ENCODE results near the gene KNCN.

Gene KNCN

GRCh38 chr1:46532498-46533178, 18.8 kb downstream of the KNCN start:
- TF ChIP-seq CTCF (IDR thresholded peaks at IDR 0.05; ENCODE audit: control insufficient read depth, insufficient read depth, low read depth, low read length, missing control alignments) = peak; percentile 75
- DNase-seq (ENCODE audit: low read depth) = no peak
- H3K4me3 ChIP-seq (ENCODE audit: control insufficient read depth, low read depth, low read length) = no peak overlapping the region; the same call in 1 of the 2 replicates

GRCh38 chr1:46532095-46532494, 19.4 kb downstream of the KNCN start:
- no peak overlapping the region for H3K4me3 ChIP-seq (ENCODE audit: control insufficient read depth, low read depth, low read length)
- DNase-seq (ENCODE audit: low read depth) = no peak
- TF ChIP-seq CTCF (IDR thresholded peaks at IDR 0.05; ENCODE audit: control insufficient read depth, insufficient read depth, low read depth, low read length, missing control alignments) = no peak

GRCh38 chr1:46530791-46531409, 20.5 kb downstream of the KNCN start:
- no peak overlapping the region for H3K4me3 ChIP-seq (ENCODE audit: control insufficient read depth, low read depth, low read length)
- TF ChIP-seq CTCF (IDR thresholded peaks at IDR 0.05; ENCODE audit: control insufficient read depth, insufficient read depth, low read depth, low read length, missing control alignments) = peak; percentile 20
- DNase-seq (ENCODE audit: low read depth) = no peak

GRCh38 chr1:46530311-46530710, 21.1 kb downstream of the KNCN start:
- no peak for TF ChIP-seq CTCF (IDR thresholded peaks at IDR 0.05; ENCODE audit: control insufficient read depth, insufficient read depth, low read depth, low read length, missing control alignments)

GRCh38 chr1:46529031-46529630, 22.3 kb downstream of the KNCN start:
- no peak overlapping the region for H3K4me3 ChIP-seq (ENCODE audit: control insufficient read depth, low read depth, low read length)
- TF ChIP-seq CTCF (IDR thresholded peaks at IDR 0.05; ENCODE audit: control insufficient read depth, insufficient read depth, low read depth, low read length, missing control alignments) = no peak
- DNase-seq (ENCODE audit: low read depth) = no peak

More at GRCh38 chr1:46530311-46530710, 21.1 kb downstream of the KNCN start:
- DNase-seq (ENCODE audit: low read depth) = no peak
- no peak overlapping the region for H3K4me3 ChIP-seq (ENCODE audit: control insufficient read depth, low read depth, low read length)

GRCh38 chr1:46528297-46528955, 23.0 kb downstream of the KNCN start:
- TF ChIP-seq CTCF (IDR thresholded peaks at IDR 0.05; ENCODE audit: control insufficient read depth, insufficient read depth, low read depth, low read length, missing control alignments) = peak; percentile 41
- DNase-seq (ENCODE audit: low read depth) = no peak
- H3K4me3 ChIP-seq (ENCODE audit: control insufficient read depth, low read depth, low read length) = no peak overlapping the region
